Jurkat, Clone E6-1 (cell line): Measurements from ENCODE around the gene SCN4A.
"Not testable (repeated sequence)": the region's sequence is repeated elsewhere in the genome, so short reads cannot be mapped to it uniquely, and the experiment has no call there.

Experiments used
- DNase-seq: peaks from one replicate; pipeline ENCODE4 v3.0.0-alpha.2; 2011; ENCODE audit warnings: low read depth, low spot score
- H3K4me3 ChIP-seq: 2 replicates; pipeline ENCODE4 v1.5.1; 2011; ENCODE audit warnings: mild to moderate bottlenecking, low read length, control low read depth, moderate library complexity

SCN4A gene

DNA sequence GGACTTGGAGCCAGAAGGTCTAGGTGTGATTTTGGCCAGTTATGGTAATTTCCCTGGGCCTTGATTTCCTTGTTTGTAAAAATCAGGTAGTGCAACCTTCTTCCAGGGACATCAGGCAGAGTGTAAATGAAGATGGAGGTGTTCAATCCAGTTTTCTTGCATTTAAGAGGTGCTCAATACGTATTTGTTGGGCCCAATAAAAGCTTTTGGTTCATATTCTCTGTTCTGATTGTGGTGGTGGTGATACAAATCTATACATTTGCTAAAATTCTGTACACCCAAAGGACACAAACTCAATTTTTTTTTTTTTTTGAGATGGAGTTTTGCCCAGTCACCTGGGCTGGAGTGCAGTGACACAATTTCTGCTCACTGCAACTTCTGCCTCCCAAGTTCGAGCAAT, 46.6 kb downstream of the SCN4A start:
- H3K4me3 ChIP-seq, result no peak overlapping the region

DNA sequence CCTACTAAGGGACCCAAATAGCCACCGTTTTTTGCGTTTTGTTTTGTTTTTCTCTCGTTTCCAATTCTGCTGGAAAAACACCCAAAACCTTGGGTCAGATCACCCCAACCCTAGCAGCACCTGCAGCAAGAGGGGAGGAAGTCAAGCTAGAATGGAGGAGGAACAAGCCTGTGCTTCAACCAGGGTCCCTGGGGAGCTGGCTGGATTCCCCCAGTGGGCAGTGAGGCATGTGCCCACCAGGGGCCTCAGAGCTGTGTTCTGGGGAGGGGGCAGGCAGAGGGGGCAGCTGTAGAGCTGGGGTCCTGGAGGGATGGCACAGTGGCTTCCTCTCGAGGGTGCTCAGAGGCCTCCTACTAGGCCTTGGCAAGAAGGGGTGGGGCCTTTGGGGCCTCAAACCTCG, 47.1 kb downstream of the SCN4A start:
- DNase-seq, result no peak

More for the DNA sequence above, 46.6 kb downstream of the SCN4A start:
- no peak for DNase-seq

GRCh38 chr17:63922402-63922801, 50.3 kb downstream of the SCN4A start:
- H3K4me3 ChIP-seq, DNase-seq: not testable (repeated sequence)

More for the DNA sequence above, 47.1 kb downstream of the SCN4A start:
- H3K4me3 ChIP-seq, result no peak overlapping the region

- H3K4me3 ChIP-seq, DNase-seq: not testable (repeated sequence)
Observed at GRCh38 chr17:63920779-63921178, 51.9 kb downstream of the SCN4A start.

GRCh38 chr17:63920050-63920449, 52.7 kb downstream of the SCN4A start:
- not testable (repeated sequence) for H3K4me3 ChIP-seq, DNase-seq

DNA sequence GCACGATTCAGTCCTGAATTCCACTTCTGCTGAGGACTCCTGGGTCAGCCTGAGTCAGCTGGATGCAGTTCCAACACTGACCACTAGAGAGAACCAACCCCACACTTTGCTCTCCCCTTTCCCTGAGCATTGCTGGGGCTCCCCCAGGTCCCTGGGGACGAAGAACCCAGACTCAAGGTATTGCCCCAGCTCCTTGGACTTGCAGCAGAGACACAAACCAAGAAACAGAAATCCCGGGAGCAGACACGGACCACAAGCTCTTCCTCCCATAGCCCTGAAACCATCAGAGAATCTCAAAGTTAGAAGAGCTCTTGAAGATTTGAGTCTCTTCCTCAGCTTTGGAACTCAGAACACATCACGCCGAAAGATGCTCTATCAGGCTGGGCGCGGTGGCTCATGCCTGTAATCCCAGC, 53.4 kb downstream of the SCN4A start:
- no peak overlapping the region for H3K4me3 ChIP-seq
- peak; percentile 51 for DNase-seq

- H3K4me3 ChIP-seq, DNase-seq: not testable (repeated sequence)
Observed at GRCh38 chr17:63918789-63919305, 53.9 kb downstream of the SCN4A start, which contains the start of gene GH1. Gene GH1 (minus strand): TSS chr17:63918839. CDS start chr17:63918776, 63 bp downstream.

- no peak overlapping the region for H3K4me3 ChIP-seq
- no peak for DNase-seq
Observed at GRCh38 chr17:63918305-63918704, 54.4 kb downstream of the SCN4A start.

- no peak for DNase-seq
- H3K4me3 ChIP-seq, result no peak overlapping the region
Observed at GRCh38 chr17:63917646-63918045, 55.1 kb downstream of the SCN4A start.

GRCh38 chr17:63917206-63917605, 55.5 kb downstream of the SCN4A start:
- not testable (repeated sequence) for DNase-seq, H3K4me3 ChIP-seq

GRCh38 chr17:63916566-63917185, 56.0 kb downstream of the SCN4A start:
- no peak for DNase-seq
- H3K4me3 ChIP-seq, result no peak overlapping the region

GRCh38 chr17:63915753-63916152, 57.0 kb downstream of the SCN4A start:
- H3K4me3 ChIP-seq, DNase-seq: not testable (repeated sequence)

- no peak overlapping the region for H3K4me3 ChIP-seq
Observed at GRCh38 chr17:63914471-63914870, 58.2 kb downstream of the SCN4A start.

GRCh38 chr17:63911657-63912100, 61.0 kb downstream of the SCN4A start:
- peak; percentile 19 for DNase-seq
- H3K4me3 ChIP-seq, result no peak overlapping the region

More at GRCh38 chr17:63914471-63914870, 58.2 kb downstream of the SCN4A start:
- DNase-seq, result no peak

- no peak within 1 kb of the TSS for H3K4me3 ChIP-seq
- no peak for DNase-seq
Observed at GRCh38 chr17:63911041-63911635, 61.6 kb downstream of the SCN4A start, which contains the start of gene CSHL1. Gene CSHL1 (minus strand): TSS chr17:63911258. CDS start chr17:63911196, 62 bp downstream.

- H3K4me3 ChIP-seq, result no peak overlapping the region
- DNase-seq, result no peak
Observed at GRCh38 chr17:63910096-63910495, 62.6 kb downstream of the SCN4A start.

DNA sequence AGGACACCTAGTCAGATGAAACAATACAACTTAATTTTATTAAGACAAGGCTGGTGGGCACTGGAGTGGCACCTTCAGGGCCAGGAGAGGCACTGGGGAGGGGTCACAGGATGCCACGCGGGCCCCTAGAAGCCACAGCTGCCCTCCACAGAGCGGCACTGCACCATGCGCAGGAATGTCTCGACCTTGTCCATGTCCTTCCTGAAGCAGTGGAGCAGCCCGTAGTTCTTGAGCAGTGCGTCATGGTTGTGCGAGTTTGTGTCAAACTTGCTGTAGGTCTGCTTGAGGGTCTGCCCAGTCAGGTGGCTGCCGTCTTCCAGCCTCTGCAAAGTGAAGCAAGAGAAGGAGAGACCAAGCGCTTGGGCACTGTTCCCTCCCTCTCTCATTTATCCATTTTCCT, 63.1 kb downstream of the SCN4A start:
- H3K4me3 ChIP-seq, DNase-seq: not testable (repeated sequence)

- not testable (repeated sequence) for DNase-seq, H3K4me3 ChIP-seq
Observed at GRCh38 chr17:63907161-63907778, 65.4 kb downstream of the SCN4A start.

DNA sequence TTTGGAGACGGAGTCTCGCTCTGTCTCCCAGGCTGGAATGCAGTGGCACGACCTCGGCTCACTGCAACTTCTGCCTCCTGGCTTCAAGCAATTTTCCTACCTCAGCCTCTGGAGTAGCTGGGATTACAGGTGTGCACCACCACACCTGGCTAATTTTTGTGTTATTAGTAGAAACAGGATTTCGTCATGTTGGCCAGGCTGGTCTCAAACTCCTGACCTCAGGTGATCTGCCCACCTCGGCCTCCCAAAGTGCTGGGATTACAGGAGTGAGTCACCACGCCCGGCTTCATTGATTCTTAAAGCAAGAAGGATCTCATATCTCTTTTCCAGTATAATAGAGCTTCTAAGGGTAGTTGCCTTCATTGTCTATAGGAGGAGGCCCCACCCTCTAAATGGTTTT, 67.9 kb downstream of the SCN4A start:
- DNase-seq, H3K4me3 ChIP-seq: not testable (repeated sequence)

DNA sequence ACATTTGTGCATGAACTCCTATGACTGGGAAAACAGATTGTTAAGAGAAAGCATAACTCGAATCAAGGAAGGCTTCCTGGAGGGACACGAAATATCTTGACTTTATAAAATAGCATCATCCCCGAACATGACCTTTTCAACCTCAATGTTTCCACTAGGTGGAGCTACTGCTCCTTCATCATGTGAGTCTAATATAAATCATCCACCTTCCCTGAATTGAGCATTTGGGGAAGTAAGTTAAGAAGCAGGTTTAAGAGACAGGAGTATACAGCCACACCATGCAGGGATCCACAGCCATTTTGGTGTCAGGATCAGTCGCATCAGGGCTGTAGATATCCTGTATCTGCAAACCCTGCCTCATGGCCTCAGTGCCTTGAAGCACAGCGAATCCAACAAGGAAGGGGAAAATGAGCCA, 68.9 kb downstream of the SCN4A start:
- not testable (repeated sequence) for DNase-seq, H3K4me3 ChIP-seq
